Ishikawa (cell line): ENCODE measurements around the gene KIF5C.

Experiments
- CEBPB ChIP-seq: IDR thresholded peaks from 2 replicates; pipeline ENCODE4 v1.6.1; 2012
- CREB1 ChIP-seq: IDR thresholded peaks from 2 replicates; pipeline ENCODE4 v1.6.1; 2012; ENCODE audit warnings: low read depth
- EGR1 ChIP-seq: IDR thresholded peaks from 2 replicates; pipeline ENCODE4 v1.6.1; 2012
- EP300 ChIP-seq: IDR thresholded peaks from 2 replicates; pipeline ENCODE4 v1.6.1; 2012; ENCODE audit warnings: borderline replicate concordance
- FOXM1 ChIP-seq: IDR thresholded peaks from 2 replicates; pipeline ENCODE4 v1.6.1; 2012; ENCODE audit warnings: low read depth, borderline replicate concordance
- NFIC ChIP-seq: IDR thresholded peaks from 2 replicates; pipeline ENCODE4 v1.6.1; 2012
- RAD21 ChIP-seq: IDR thresholded peaks from 2 replicates; pipeline ENCODE4 v1.6.1; 2012; ENCODE audit warnings: low read depth
- TAF1 ChIP-seq: IDR thresholded peaks from 2 replicates; pipeline ENCODE4 v1.6.1; 2012; ENCODE audit warnings: low read depth, mild to moderate bottlenecking
- TCF12 ChIP-seq: IDR thresholded peaks from 2 replicates; pipeline ENCODE4 v1.6.1; 2012; ENCODE audit warnings: low read depth
- TEAD4 ChIP-seq: IDR thresholded peaks from 2 replicates; pipeline ENCODE4 v1.6.1; 2012
- YY1 ChIP-seq: IDR thresholded peaks from 2 replicates; pipeline ENCODE4 v1.6.1; 2012; ENCODE audit warnings: low read depth
- ZBTB7A ChIP-seq: IDR thresholded peaks from 2 replicates; pipeline ENCODE4 v1.6.1; 2012; ENCODE audit warnings: low read depth
- TF ChIP-seq, protein P1 (sequence below): IDR thresholded peaks from 2 replicates; pipeline ENCODE4 v1.6.1; 2012
- TF ChIP-seq, protein P2 (sequence below): IDR thresholded peaks from 2 replicates; pipeline ENCODE4 v1.6.1; 2012; ENCODE audit warnings: low read depth, mild to moderate bottlenecking
- TF ChIP-seq, protein P3 (sequence below): IDR thresholded peaks from 2 replicates; pipeline ENCODE4 v1.6.1; 2012

Gene KIF5C

DNA sequence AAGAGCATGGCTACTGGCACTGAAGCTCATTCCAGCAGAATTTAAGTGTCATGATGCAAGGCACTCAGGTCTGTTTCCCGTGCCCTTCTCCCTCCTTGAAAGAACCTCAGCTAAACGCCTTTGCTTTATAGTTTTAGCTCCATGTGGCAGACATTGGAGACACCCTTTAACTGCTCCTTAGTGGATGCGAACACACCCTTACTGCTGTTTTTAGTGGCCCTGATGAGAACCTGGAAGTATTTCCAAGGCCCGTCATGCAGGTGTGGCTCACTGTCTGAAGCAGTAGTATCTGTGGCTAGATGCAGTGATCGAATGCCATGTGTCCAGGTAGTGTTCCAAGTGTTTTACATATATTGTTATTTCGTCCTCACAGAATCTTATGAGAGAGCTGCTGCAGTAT is 28.3 kb downstream of the KIF5C start:
- TF ChIP-seq EGR1 (no peak), CREB1 (no peak), FOXM1 (no peak), ZBTB7A (no peak), RAD21 (no peak), TEAD4 (no peak)
- TF ChIP-seq, protein P1, sequence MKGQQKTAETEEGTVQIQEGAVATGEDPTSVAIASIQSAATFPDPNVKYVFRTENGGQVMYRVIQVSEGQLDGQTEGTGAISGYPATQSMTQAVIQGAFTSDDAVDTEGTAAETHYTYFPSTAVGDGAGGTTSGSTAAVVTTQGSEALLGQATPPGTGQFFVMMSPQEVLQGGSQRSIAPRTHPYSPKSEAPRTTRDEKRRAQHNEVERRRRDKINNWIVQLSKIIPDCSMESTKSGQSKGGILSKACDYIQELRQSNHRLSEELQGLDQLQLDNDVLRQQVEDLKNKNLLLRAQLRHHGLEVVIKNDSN = no peak

DNA sequence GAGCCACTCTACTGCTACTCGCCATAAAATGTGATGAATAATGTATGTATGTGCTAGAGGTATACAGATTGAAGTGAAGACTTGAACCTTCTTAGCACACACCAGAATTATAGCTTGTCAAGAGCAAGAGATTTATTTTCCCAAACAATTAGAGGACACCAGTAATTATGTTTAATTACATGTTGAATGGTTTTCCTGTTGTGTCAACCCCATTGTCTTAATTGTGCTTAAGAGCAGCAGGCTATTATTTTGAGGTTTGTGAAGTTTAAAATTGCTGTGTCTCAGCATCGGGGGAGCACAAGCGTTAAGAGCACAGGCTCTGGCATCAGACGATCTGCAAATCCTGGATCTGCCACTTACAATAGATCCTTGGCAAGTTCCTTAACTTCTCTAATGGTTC is 29.0 kb downstream of the KIF5C start:
- TF ChIP-seq FOXM1 = no peak
- TF ChIP-seq, protein P1 = no peak

DNA sequence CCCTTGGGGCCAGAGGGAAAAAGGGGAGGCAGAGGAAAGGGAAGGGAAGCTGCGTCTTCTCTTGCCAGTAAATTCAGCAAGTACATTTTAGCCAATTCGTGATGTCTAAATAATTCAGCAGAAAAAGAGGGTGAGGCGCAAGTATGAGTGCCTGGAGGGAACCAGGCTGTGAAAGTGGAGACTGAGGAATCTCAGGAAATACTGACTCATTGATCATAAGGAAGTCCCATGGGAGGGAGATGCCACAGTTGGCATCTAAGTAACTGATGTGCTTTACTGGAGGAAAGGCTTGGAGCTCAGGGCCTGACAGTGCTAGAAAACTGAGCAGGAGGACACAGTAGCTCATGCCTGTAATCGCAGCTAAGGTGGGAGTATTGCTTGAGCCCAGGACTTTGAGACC is 31.1 kb downstream of the KIF5C start:
- TF ChIP-seq TEAD4 = no peak
- TF ChIP-seq ZBTB7A = no peak

DNA sequence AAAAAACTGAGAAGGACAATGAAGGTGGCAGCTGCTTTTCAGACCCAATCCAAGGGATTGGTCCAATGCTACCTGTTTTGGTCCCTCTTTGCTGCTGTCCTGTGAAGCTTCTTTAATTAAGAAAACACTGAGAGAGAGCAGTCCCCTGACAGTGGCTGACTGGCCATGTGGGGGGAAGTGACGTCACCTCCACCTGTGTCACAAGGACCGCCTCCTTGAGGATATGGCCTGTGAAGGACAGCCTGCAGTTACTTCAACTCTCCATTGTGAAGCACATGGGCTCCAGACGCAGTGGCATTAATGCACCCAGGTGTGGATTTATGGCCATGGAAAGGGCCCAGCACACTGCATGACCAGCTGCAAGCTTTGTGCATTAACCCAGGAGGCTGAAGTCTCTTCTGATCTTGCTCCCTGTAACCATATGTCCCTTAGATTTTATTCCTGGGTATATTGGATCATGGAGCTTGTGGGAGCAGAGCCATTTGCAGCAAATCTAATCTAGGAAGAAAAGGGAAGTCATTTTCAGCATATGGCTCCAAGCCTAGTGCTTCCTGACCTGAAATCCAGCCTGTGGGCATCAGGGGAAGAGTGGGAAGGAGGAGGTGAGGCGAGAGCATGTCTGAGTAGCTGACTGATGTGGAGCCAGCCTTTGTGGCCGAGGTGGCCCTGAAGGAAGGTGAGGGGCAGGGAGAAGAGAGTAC is 32.2 kb downstream of the KIF5C start:
- TF ChIP-seq TEAD4 (no peak), CEBPB (no peak), RAD21 (no peak), FOXM1 (no peak), ZBTB7A (no peak), EP300 (no peak), TCF12 (no peak), EGR1 (no peak), NFIC (no peak), TAF1 (no peak), YY1 (no peak), CREB1 (no peak)
- TF ChIP-seq, protein P2, sequence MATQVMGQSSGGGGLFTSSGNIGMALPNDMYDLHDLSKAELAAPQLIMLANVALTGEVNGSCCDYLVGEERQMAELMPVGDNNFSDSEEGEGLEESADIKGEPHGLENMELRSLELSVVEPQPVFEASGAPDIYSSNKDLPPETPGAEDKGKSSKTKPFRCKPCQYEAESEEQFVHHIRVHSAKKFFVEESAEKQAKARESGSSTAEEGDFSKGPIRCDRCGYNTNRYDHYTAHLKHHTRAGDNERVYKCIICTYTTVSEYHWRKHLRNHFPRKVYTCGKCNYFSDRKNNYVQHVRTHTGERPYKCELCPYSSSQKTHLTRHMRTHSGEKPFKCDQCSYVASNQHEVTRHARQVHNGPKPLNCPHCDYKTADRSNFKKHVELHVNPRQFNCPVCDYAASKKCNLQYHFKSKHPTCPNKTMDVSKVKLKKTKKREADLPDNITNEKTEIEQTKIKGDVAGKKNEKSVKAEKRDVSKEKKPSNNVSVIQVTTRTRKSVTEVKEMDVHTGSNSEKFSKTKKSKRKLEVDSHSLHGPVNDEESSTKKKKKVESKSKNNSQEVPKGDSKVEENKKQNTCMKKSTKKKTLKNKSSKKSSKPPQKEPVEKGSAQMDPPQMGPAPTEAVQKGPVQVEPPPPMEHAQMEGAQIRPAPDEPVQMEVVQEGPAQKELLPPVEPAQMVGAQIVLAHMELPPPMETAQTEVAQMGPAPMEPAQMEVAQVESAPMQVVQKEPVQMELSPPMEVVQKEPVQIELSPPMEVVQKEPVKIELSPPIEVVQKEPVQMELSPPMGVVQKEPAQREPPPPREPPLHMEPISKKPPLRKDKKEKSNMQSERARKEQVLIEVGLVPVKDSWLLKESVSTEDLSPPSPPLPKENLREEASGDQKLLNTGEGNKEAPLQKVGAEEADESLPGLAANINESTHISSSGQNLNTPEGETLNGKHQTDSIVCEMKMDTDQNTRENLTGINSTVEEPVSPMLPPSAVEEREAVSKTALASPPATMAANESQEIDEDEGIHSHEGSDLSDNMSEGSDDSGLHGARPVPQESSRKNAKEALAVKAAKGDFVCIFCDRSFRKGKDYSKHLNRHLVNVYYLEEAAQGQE = no peak
- TF ChIP-seq, protein P1 = no peak
- TF ChIP-seq, protein P3, sequence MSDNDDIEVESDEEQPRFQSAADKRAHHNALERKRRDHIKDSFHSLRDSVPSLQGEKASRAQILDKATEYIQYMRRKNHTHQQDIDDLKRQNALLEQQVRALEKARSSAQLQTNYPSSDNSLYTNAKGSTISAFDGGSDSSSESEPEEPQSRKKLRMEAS = no peak

DNA sequence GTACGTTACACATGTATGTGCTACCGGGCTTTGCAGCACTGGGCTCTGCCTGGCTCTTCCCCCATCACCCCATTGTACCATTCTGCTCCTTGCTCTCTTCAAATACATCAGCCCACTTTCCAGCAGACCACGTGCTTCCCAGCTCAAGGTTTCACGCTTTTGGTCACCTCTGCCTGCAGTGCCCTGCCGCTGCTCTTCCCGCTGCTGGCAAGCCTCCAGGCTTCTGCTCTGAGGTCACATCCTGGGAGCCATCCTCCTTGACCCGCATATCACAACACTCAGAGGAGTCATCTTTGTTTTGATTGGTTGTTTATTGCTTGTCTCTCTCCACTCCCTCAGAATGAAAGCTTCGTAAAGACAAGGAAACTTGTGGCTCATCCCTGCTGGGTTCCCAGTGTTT is 34.1 kb downstream of the KIF5C start:
- no peak for TF ChIP-seq NFIC
- TF ChIP-seq FOXM1 = no peak
- TF ChIP-seq TCF12 = no peak
- TF ChIP-seq TAF1 = no peak
- TF ChIP-seq EGR1 = no peak
- TF ChIP-seq, protein P1 = no peak
- TF ChIP-seq TEAD4 = no peak
- no peak for TF ChIP-seq CEBPB
- TF ChIP-seq RAD21 = no peak
- TF ChIP-seq, protein P3 = no peak
- TF ChIP-seq YY1 = no peak
- TF ChIP-seq CREB1 = no peak
- TF ChIP-seq, protein P2 = no peak
- TF ChIP-seq EP300 = no peak
- no peak for TF ChIP-seq ZBTB7A

DNA sequence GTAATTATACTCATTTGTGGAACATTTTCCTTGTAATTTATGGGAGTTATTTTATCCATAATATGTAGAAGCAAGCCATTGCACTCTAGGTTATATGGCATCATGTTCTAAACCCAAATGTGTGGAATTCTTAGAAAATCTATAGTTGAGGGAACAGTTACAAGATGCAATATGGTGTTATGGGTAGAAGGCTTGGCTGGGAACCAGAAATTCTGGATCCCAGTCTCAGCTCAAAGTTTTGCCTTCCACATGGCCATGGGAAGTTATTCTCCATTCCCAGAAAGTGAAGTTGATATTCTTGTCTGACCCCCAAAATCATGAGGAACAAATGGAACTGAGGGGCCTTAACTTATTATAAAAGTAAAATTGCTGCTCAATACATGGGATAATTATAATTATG is 38.0 kb downstream of the KIF5C start:
- no peak for TF ChIP-seq CEBPB
- TF ChIP-seq, protein P1 = no peak
- TF ChIP-seq, protein P2 = no peak
- no peak for TF ChIP-seq FOXM1
- no peak for TF ChIP-seq TCF12
- TF ChIP-seq CREB1 = no peak
- no peak for TF ChIP-seq NFIC
- TF ChIP-seq YY1 = no peak
- no peak for TF ChIP-seq TAF1
- no peak for TF ChIP-seq EP300
- no peak for TF ChIP-seq RAD21
- TF ChIP-seq TEAD4 = no peak
- TF ChIP-seq, protein P3 = no peak
- TF ChIP-seq ZBTB7A = no peak
- no peak for TF ChIP-seq EGR1
